ENCODE results near the gene PHLPP1.

PHLPP1 gene

DNA sequence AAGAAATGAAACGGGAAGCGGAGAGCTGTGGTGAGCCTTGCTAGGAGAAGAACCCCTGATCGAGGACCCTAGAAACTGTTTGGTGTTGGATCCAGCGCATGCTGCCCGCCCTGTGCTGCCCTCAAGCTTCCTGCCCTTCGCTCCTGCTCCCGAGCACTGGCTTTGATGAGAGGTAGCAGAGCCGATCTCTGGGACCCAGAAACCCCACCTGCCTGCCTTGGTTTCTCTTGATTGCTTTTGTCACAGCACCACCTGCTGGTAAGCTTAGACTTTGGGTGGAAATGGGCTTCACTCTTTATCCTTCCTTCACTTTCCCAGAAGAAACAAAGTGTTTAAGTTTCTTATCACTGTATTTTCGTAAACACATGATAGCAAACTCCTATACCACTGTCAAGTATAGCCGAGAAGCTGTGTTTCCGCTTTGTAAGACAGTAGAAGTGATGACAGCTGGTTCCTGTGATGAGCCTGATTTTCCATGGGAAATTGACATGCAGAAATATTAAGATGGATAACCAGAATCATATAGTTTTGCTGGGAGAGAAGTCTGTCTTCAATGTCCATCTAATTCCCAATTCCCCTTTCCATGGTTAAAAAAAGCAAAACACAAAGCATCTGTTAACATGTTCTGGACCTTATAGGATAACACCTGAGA is 267.4 kb downstream of the PHLPP1 start:
- peak; percentile 41 for DNase-seq (ENCODE audit: low read depth)

DNA sequence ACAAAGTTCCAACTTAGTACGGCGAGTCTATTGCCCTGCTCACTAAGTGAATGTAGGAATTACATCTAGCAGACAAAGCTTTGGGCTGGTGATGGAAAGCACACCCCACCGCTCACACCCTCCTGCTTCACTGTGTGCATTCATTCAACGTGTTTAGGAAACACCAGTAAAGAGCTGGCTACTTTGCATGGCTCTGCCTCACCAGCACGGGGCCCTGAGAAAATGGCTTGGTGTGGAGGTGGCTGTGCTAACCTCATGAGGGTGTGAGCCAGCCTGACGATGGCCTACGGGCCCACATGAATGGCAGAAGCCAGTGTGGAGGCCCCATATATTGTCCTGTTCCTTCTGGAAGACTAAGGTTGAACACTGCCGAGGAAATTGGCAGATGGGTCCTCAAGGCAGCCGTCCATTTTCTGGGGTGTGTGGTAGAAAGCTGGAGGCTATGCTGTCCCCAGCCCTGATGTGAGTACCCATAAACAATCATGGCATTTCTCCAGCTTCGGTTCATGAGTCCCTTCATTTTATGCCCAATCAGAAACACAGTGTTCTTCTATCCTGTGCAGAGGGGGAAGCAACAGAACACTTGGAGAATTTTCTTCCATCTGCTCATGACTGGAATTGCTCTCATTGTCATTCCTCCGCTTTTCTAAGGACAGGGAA is 269.4 kb downstream of the PHLPP1 start:
- DNase-seq (ENCODE audit: low read depth) = no peak

DNA sequence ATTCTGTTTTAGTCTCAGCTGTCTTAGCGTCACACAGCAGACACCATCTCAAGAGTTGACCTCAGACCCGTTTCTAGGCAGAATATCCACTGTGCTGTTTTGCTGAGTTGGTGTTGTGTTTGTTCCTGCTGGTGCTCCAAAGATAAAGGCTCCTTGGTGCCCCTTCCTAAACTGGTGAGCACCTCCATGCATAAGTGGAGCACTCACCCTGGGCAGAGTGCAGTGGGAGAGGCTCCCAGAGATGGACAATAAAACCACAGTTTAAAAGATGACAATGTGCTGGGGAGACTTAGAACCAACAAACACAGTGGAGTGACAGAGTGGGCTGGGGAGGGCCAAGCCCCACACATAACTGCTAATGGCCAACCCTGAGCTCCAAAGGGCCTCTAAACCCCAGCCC is 271.1 kb downstream of the PHLPP1 start:
- DNase-seq (ENCODE audit: low read depth) = no peak

DNA sequence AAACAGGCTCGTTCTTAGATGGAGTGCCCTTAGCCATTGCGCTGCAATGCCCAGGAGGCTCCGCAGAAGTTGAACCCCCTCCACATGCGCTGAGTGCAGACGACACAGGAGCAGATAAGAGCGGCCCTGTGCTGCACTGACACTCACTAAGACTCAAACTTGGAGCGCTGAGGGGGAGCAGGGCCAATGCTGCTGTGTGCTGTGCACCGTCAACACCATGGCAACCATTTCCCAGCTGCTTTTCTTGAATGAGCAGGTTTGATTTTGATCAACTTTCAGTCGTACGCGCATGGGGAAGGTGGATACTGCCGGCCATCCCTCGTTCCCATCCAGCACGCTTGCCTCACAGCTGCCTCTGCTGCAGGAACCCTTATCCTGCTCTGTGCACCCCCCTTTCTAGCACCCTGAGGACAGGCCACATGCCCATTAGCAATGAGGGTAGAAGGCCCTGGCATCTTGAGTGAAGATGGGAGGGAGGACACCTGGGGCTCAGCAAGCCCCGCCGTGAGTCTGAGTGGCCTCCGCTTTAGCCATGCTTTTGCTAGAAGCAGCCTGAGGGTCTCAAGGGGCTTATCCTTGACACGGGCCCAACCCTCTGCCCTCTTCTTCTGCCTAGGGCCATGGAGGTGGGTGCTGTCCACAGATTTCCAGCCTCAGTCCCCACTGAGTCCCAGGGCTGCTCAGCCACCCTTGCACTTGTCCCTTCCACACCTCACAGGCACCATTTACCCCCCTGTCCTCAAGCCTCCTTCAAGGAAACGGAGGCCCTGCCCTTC is 271.9 kb downstream of the PHLPP1 start:
- DNase-seq (ENCODE audit: low read depth) = no peak

DNA sequence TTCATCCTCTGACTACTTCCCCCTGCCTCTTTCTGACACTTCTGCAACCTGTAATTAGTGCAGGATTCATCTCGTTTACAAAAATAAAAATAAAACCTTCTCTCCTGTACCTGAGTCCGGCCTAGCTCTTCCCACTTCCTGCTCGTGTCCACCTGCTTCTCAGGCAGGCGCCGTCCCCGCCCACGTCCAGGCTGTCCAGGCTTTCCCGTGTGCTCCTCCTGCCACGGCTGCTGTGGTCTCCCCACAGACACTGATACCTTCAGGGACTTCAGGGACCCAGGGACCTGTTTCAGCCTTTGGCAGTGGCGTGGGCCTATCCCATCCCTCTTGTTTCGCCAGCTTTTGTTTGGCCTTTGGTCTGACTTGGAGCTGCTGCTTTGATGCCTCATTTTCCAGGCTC is 272.5 kb downstream of the PHLPP1 start:
- DNase-seq (ENCODE audit: low read depth) = no peak

DNA sequence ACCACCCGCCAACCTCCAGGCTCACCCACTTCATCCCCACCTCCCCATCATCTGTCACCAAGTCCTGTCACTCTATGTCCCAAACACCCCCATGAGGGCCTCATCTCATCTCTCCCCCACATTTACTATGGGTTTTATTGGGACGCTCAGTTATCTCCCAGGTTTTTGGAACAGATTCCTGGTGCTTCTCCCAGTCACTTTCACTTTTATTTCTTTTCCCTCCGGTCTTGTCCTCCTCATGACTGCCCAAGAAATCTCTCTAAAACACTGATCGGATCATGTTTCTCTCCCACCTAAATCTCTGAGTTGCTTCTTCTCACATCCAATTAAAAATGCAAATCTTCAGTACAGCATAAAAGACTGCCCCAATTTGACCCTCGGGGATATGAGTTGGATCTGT is 273.1 kb downstream of the PHLPP1 start:
- DNase-seq (ENCODE audit: low read depth) = no peak

DNA sequence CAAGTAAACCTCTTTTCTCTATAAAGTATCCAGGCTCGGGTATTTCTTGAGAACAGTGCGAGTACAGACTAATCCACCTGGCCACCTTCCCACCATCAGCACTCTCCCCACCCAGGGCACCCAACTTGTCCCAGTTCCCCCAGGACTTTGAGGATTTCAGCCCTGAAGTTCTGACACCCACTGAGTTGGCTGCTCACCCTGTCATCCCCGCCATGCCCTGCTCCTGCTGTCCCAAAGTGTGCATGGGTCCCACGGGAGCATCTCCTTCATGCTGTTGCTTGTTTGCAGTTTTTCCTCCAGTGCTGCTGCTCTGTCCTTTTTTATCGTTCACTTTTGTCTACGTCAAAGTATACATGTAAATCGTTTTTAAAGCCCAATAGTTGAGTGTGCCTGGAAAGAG is 273.9 kb downstream of the PHLPP1 start:
- DNase-seq (ENCODE audit: low read depth) = no peak

DNA sequence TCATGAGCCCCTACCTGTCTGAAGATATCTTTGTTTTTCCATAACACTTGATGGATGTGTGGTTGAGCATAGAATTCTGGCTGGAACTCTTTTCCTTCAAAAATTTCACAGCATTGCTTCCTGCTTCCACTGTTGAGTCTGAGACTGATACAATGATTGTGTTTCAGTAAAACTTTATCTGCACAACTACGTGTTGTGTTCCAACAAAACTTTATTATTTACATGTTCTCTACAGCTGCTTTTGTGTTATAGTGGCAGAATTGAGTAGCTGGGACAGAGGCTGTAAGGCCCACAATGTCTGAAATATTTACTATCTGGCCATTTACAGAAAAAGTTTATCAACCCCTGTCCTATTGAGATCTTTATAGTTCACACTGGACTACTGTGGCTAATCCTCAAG is 275.3 kb downstream of the PHLPP1 start:
- DNase-seq (ENCODE audit: low read depth) = no peak

DNA sequence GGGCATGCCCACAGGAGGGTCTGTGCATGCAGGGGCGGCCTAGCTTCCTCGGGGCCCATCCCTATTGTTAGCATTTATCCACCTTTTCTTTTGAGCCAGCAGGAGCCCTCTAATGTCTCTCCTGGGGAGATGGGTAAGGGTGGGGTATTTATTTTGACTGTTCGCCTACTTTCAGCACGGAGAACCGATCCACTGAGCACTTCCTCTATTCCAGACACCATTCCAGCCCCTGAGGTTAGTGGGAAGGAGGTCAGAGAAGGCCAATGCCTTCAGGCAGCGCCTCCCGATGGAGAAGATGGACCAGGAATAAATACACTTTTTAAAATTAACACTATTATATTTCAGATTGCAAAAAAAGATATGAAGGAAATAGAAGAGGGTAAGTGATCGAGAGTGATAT is 276.0 kb downstream of the PHLPP1 start:
- no peak for DNase-seq (ENCODE audit: low read depth)

DNA sequence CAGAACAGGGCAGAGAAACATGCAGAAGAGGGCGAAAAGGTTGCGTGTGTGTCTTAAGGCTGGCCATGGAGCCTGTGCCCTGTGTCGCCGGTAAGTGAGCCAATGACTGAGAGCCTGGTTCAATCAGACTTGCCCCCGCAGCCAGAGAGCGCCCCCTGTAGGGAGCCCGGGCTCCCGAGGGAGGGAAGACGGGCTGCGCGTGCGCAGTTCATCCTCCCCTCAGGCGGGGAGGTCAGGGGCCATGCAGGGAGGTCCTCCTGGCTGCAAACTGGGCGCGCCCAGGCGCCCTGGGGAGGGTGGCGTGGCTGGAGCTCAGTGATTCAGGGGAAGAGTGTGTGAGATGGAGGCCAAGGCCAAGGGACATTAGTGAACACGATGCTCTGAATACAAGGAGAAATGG is 276.6 kb downstream of the PHLPP1 start:
- no peak for DNase-seq (ENCODE audit: low read depth)

DNA sequence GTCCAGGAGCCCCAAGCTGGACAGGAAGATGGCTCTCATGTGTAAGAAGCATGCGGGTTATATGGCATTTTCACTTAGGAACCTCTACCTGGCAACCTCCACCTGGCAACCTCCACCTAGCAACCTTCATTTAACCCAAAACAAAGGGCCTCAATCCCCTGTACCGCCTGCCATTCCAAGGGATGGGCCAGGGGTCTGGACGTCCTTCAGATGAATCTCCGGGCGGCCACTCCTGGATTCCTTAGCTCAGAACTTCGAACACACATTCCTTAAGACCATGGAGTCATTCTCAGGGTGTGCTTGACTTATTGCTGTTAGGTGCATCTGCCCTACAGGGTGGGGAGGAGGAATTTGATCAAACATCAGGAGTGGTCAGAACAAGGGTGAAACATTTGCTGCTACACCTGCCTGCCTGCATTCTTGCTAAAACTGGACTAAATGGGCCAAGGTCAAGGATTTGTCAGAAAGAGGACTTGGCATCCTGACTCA is 277.6 kb downstream of the PHLPP1 start:
- no peak for DNase-seq (ENCODE audit: low read depth)

DNA sequence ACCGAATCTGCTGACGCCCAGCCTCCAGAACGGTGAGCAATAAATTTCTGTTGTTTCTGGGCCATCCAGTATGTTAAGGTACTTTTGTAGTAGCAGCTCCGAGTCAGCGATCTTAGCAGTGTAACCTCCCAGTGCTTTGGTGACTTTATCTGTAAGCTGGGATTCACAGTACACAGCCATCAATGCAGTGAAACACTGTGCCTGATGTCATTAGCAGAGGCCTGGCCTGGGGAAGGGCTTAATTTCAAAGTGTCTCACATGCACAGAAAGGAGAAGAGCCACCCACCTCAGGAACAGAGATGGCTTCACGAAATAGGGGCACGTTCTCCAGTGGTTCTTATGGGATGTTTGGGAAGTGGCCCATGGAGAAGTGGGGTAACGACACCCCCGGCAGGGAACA is 281.2 kb downstream of the PHLPP1 start:
- DNase-seq (ENCODE audit: low read depth) = no peak

DNA sequence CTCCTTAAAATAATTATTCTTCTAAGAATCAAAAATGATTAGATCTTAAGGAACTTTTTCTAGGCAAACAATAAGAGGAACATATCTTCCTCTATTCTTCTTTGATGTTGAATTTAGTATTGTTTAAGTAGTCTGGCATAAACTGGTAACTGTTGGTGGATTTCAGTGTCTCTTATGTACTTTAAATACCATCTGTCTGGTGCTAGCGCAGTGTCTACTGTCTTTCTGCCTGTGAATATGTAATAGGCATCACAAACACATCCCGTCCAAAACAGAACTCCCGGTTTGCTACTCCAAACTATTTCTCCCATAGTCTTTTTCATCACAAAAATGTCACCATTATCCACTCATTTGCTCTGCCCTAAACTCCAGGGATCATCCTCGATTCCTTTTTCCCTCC is 281.7 kb downstream of the PHLPP1 start:
- no peak for DNase-seq (ENCODE audit: low read depth)

DNA sequence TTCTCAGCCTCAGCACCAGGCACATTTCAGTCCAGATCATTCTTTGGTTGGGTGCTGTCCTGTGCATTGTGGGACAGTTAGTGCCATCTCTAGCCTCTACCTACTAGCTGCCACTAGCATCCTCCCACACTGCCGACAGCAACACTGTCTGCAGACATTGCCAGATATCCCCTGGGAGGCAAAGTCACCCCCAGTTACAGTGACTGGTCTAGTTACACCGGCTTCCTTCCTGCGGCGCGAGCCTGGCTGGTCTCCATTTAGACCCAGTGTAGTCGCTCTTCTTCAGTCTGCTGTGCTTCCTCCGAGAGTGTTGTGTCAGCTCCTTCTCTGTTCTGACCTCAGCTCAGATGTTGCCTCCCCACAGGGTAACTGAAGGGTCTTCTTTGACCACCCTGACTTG is 283.1 kb downstream of the PHLPP1 start:
- no peak for DNase-seq (ENCODE audit: low read depth)

DNA sequence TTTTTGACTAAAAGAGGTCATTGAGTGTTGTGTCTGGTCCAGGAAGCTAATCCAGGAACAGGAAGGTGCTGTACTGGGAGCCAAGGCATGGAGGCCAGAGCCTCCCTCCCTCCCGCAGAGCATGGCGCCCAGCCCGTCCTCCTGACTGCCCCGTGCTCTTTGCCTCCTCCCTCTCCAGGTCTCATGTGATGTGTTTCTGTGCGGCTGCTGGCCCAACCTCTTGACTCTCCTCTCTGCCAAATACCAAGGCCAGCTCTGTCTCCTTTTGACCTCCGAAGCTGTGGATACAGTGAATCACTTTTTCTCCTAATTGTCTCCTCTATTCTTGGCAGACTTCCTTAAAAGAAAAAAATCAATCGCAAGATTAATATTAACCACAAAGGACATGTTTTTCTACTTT is 284.1 kb downstream of the PHLPP1 start:
- no peak for DNase-seq (ENCODE audit: low read depth)

DNA sequence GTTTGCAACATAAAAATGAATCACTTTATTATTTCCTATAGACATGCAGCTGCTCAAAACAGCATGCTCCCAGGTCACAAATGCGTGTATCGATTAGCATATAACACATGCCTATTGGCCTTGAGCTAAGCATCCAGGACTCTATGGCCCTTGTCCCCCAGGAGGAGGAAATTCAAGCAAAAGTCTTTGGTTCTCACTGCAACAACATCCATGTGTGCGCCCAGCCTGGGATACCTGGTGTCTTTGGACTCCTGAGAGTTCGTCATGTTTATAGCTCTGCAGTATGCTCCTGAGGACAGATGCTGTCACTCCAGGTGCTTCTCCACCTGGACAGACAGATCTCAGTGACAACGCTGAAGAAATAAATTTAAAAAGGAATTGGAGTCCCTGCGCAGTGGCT is 284.6 kb downstream of the PHLPP1 start:
- no peak for DNase-seq (ENCODE audit: low read depth)

DNA sequence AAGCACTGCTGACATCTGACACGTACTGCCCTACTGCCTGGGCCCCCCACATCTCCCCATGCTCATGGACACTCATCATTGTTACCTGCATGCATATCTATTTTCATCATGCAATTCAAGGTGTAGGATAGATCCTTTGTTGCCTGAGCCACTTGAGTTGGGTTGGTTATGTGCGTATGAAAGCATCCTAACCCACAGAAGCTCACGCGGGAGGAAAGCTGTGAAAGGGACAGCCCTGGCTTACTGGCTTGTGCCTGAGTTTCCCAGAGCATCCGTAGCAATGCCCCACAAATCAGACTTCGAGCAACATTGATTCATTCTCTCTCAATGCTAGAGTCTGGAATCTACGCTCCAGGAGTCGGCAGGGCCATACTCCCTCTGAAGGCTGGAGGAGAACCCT is 285.5 kb downstream of the PHLPP1 start:
- no peak for DNase-seq (ENCODE audit: low read depth)

DNA sequence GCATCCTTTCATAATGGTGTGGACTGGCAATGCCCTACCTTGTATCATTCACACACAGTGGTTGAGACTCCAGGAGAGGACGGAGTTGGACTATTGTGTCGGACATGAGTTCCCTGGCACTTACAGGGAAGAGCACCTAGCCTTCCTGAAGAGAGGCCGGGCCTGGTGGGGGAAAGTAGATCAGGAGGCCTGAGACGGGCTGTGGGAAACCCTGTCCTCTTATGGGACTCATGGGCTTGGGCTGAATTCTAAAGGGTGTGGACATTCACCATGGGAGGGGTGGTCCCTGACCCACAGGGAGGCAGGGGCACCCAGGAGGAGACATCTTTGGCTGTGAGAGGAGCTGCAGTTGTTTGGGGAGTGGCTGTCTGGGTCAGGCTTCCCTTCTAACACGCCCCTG is 286.5 kb downstream of the PHLPP1 start:
- DNase-seq (ENCODE audit: low read depth) = no peak

DNA sequence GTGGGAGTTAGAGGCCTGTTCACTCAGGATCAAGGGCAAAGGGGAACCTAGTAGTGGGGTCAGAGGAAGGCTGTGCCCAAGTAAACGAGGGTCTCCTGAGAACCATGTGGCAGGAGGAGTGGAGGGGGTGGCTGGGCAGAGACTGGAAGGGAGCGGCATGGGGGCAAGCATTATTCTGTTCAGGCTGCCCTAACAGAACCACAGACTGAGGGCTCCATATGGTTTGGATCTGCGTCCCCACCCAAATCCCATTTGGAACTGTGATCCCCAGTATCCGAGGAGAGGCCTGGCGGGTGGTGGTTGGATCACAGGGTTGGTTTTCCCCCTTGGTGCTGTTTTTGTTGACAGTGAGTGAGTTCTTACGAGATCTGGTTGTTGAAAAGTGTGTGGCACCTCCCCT is 287.0 kb downstream of the PHLPP1 start:
- no peak for DNase-seq (ENCODE audit: low read depth)

DNA sequence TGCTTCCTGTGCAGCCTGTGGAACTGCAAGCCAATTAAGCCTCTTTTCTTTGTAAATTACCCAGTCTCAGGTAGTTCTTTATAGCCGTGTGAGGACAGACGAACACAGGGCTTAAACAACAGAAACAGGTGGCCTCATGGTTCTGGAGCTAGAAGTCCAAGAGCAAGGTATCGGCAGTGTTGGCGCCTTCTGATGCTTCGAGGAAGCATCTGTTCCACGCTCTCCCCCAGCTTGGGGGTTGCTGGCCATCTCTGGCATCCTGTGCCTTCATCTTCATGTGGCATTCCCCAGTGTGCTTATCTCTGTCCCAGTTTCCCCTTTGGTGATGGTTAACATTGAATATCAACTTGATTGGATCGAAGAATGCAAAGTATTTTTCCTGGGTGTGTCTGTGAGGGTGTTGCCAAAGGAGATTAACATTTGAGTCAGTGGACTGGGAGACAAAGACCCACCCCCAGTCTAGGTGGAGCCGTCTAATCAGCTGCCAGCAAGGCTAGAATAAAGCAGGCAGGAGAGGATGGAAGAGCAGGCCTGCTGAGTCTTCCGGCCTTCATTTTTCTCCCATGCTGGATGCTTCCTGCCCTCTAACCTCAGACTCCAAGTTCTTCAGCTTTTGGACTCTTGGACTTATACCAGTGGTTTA is 287.6 kb downstream of the PHLPP1 start:
- DNase-seq (ENCODE audit: low read depth) = no peak

DNA sequence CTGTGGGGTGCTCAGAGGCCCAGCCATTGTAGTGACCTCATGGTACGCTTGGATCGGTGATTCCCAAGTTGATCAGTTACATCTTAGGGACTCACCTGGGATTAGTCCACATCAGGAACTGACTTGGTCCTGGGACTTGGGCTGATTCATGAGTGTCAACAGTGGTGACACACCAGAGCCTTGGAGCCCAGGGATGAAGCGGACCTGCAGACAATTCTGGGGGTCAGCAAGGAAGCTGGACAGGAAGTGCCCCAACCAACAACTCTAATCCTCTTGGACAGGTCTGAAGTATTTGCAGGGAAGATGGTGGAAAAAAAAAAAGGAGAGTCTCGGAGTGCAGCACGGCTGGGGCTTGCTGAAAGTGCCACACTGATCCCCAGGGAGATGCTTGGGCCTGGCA is 288.6 kb downstream of the PHLPP1 start:
- DNase-seq (ENCODE audit: low read depth) = no peak

DNA sequence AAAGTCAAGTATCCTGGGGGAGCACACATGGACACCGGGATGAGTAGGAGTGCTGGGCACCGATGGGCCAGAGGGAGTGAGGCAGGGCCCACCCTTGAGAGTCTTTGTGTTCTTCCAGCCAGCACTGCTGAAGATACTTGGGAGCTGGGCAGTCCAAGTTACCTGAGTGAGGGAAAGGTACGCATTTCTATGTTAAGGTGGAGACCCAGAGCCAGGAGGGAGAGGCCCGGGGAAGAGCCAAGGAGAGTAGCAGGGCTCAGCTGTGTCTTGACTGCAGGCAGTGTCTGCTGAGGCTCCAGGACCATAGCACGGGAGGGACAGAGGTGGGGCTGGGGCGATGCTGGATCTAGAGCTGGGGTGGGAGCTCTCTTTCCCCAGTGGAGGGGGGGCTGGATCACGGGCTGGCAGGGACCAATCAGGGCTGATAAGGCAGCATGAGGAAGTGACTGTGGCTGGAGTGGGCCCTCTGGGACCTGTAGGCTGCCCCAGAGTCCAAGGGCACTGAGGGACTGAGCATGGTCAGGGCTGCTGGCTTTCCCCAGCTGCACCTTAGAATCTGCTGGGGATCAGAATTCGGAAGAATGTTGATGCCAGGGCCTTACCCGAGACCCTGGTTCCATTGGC is 289.2 kb downstream of the PHLPP1 start:
- DNase-seq (ENCODE audit: low read depth) = no peak
